ENCODE data around the gene NCAM1.

Gene NCAM1

GRCh38 chr11:113131036-113131775 lies 170.0 kb downstream of the NCAM1 start:
- no peak for DNase-seq (ENCODE audit: low read depth in 2 of 2)

- DNase-seq (ENCODE audit: low read depth in 2 of 2), result no peak
These were observed 171.9 kb downstream of the NCAM1 start for GRCh38 chr11:113133071-113133470.

- DNase-seq (ENCODE audit: low read depth in 2 of 2), result no peak
These were observed 173.4 kb downstream of the NCAM1 start for GRCh38 chr11:113134626-113135025.

GRCh38 chr11:113137713-113138529 lies 176.7 kb downstream of the NCAM1 start:
- no peak for DNase-seq (ENCODE audit: low read depth in 2 of 2)

- no peak for DNase-seq (ENCODE audit: low read depth in 2 of 2)
These were observed 177.5 kb downstream of the NCAM1 start for GRCh38 chr11:113138731-113139130.

GRCh38 chr11:113141010-113141409 lies 179.8 kb downstream of the NCAM1 start:
- no peak for DNase-seq (ENCODE audit: low read depth in 2 of 2)

- no peak for DNase-seq (ENCODE audit: low read depth in 2 of 2)
These were observed 181.3 kb downstream of the NCAM1 start for GRCh38 chr11:113142508-113142907.

- DNase-seq (ENCODE audit: low read depth in 2 of 2), result no peak
These were observed 186.0 kb downstream of the NCAM1 start for GRCh38 chr11:113147249-113147648.

GRCh38 chr11:113148076-113148475 lies 186.9 kb downstream of the NCAM1 start:
- DNase-seq (ENCODE audit: low read depth in 2 of 2), result no peak

- DNase-seq (ENCODE audit: low read depth in 2 of 2), result no peak
These were observed 187.4 kb downstream of the NCAM1 start for GRCh38 chr11:113148652-113149051.

GRCh38 chr11:113151521-113151920 lies 190.3 kb downstream of the NCAM1 start:
- DNase-seq (ENCODE audit: low read depth in 2 of 2), result no peak

- DNase-seq (ENCODE audit: low read depth in 2 of 2), result no peak
These were observed 191.3 kb downstream of the NCAM1 start for GRCh38 chr11:113152500-113152899.

GRCh38 chr11:113153847-113154246 lies 192.6 kb downstream of the NCAM1 start:
- DNase-seq (ENCODE audit: low read depth in 2 of 2), result no peak

- DNase-seq (ENCODE audit: low read depth in 2 of 2), result no peak
These were observed 199.0 kb downstream of the NCAM1 start for GRCh38 chr11:113159988-113160807.

GRCh38 chr11:113160808-113161124 lies 199.5 kb downstream of the NCAM1 start:
- DNase-seq (ENCODE audit: low read depth in 2 of 2), result no peak

- no peak for DNase-seq (ENCODE audit: low read depth in 2 of 2)
These were observed 200.7 kb downstream of the NCAM1 start for GRCh38 chr11:113161711-113162591.

- DNase-seq (ENCODE audit: low read depth in 2 of 2), result no peak
These were observed 201.4 kb downstream of the NCAM1 start for GRCh38 chr11:113162592-113162962.

- DNase-seq (ENCODE audit: low read depth in 2 of 2), result no peak
These were observed 202.2 kb downstream of the NCAM1 start for GRCh38 chr11:113163291-113164030.

GRCh38 chr11:113166280-113166679 lies 205.1 kb downstream of the NCAM1 start:
- no peak for DNase-seq (ENCODE audit: low read depth in 2 of 2)

- no peak for DNase-seq (ENCODE audit: low read depth in 2 of 2)
These were observed 206.4 kb downstream of the NCAM1 start for GRCh38 chr11:113167599-113167998.
